ENCODE measurements around the gene FDCSP.
"Not testable (repeated sequence)": the region's sequence is repeated elsewhere in the genome, so short reads cannot be mapped to it uniquely, and the experiment has no call there.

FDCSP gene

GRCh38 chr4:70239884-70240591 is 14.1 kb downstream of the FDCSP start:
- DNase-seq (ENCODE audit: low spot score): no peak

- not testable (repeated sequence) for DNase-seq (ENCODE audit: low spot score)
These were observed 16.4 kb downstream of the FDCSP start, which contains the start of gene CSN3 for GRCh38 chr4:70242297-70242696. Gene CSN3, plus strand, starts transcription at chr4:70242597. Its CDS starts 2,223 bp downstream, at chr4:70244820.

- no peak for DNase-seq (ENCODE audit: low spot score)
These were observed 17.2 kb downstream of the FDCSP start for GRCh38 chr4:70243091-70243490.

GRCh38 chr4:70251250-70251944 is 25.5 kb downstream of the FDCSP start:
- no peak for DNase-seq (ENCODE audit: low spot score)

- DNase-seq (ENCODE audit: low spot score): no peak
These were observed 26.0 kb downstream of the FDCSP start for GRCh38 chr4:70251945-70252277.

- no peak for DNase-seq (ENCODE audit: low spot score)
These were observed 43.8 kb downstream of the FDCSP start for GRCh38 chr4:70269674-70270073.

GRCh38 chr4:70277121-70277520 is 51.2 kb downstream of the FDCSP start:
- no peak for DNase-seq (ENCODE audit: low spot score)

GRCh38 chr4:70280567-70280966 is 54.6 kb downstream of the FDCSP start:
- DNase-seq (ENCODE audit: low spot score): no peak

Data from AG08396 (cell line).